Measurements from ENCODE around the gene FAM124A. TPM values are rescaled to one million over a fixed set of nuclear protein-coding genes. Genes with fewer than 3 reads are reported as not detected.

FAM124A gene
- total RNA-seq, 1 donor from 2014 or later: 5.7 TPM

DNA sequence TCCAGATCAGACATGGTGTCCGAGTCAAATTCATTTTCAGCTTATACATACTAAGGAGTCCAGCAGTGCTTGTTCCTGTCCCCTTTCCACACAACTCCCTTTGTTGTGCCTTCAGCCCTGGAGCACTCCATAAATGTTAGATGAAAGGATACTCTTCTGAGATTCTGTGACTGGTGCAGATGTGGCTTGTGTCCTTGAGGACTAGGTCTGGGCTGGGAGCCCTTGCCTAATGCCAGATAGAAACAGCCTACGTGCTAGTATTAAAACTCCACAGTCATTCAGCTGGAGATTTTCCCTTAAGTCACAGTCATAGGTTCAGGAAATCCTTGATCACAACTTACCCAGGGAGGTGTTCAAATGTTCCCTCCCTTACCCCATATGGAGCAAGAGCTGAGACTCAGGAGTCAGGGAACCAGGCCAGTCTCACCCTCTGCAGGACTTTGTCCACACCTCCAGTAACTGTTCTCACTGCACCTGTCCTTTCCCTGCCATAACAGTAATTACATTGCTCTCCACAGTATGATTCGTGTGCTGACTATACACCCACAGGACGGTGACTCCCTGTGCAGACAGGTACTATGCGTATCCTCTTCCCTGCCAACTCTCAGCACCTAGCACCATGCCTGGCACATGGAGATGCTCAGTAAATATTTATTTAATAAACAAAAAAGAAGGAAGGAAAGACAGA is 101.8 kb downstream of the FAM124A start:
- TF ChIP-seq, protein P1, sequence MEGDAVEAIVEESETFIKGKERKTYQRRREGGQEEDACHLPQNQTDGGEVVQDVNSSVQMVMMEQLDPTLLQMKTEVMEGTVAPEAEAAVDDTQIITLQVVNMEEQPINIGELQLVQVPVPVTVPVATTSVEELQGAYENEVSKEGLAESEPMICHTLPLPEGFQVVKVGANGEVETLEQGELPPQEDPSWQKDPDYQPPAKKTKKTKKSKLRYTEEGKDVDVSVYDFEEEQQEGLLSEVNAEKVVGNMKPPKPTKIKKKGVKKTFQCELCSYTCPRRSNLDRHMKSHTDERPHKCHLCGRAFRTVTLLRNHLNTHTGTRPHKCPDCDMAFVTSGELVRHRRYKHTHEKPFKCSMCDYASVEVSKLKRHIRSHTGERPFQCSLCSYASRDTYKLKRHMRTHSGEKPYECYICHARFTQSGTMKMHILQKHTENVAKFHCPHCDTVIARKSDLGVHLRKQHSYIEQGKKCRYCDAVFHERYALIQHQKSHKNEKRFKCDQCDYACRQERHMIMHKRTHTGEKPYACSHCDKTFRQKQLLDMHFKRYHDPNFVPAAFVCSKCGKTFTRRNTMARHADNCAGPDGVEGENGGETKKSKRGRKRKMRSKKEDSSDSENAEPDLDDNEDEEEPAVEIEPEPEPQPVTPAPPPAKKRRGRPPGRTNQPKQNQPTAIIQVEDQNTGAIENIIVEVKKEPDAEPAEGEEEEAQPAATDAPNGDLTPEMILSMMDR (IDR thresholded peaks at IDR 0.05; ENCODE audit: borderline replicate concordance): no peak
- Histone ChIP-seq H3K27ac (replicated peaks) (no peak overlapping the region), H3K4me3 (no peak overlapping the region), H3K9me3 (replicated peaks) (no peaks in the 10 kb centered on the region), H3K4me1 (no peaks in the 10 kb centered on the region), H3K36me3 (no peaks in the 10 kb centered on the region), H3K27me3 (ENCODE audit: low read depth) (no peaks in the 10 kb centered on the region)
- no peak for DNase-seq
- intact Hi-C loops (cut with micrococcal nuclease): no loop called here

DNA sequence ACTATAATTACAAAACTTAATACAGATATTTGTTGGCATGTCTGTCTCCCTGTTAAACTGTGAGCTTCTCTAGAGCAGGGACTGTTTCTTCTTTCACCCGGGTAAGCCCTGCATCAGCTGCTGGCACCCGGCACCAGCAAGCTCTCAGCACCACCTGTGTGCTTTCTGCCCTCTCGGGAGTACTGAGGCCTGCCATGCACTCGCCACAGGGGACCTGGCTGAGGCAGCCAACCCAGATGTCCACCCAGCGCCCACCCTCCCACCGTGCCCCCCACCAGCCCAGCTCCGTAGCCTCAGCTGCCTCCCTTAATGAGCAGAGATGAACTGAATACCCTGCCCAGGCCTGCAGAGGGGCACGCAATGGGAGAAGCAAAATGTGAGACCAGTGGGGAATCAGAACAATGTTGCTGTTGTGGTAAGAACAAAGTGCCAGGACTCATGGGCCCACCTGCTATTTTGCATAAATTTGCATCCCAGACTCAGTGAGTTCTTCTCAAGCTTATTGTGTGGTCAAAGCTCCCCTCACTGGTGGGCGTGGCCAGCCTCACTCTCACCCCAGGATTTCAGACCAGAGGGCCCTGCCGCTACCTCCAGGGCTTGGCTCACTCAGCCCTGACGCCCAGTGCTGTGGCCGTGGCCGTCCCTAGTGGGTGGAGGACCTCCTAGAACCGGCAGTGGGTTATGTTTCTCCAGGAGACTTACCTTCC is 102.7 kb downstream of the FAM124A start:
- Histone ChIP-seq H3K4me3 (no peak overlapping the region), H3K27ac (replicated peaks) (no peak overlapping the region), H3K27me3 (ENCODE audit: low read depth) (no peaks in the 10 kb centered on the region), H3K36me3 (no peaks in the 10 kb centered on the region), H3K4me1 (no peaks in the 10 kb centered on the region), H3K9me3 (replicated peaks) (no peaks in the 10 kb centered on the region)
- DNase-seq: no peak
- intact Hi-C loops (cut with micrococcal nuclease): no loop called here
- TF ChIP-seq, protein P1 (IDR thresholded peaks at IDR 0.05; ENCODE audit: borderline replicate concordance): no peak

DNA sequence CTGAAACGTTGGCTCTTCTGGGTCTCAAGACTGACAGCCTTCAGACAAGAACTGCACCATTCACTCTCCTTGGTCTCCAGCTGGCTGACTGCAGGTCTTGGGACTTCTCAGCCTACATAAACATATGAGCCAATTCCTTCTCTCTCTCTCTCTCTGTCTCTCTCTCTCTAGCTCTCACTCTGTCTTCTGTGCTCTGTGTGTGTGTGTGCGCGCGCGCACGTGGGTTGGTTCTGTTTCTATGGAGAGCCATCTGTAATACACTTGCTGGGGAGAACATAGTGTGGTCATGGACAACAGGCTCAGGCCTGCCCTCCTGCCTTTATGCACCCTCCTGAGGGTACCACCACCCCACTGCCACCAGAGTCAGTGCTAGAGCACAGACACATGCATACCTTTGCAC is 103.6 kb downstream of the FAM124A start:
- intact Hi-C loops (cut with micrococcal nuclease): no loop called here
- no peak for DNase-seq
- Histone ChIP-seq H3K4me1 (no peaks in the 10 kb centered on the region), H3K27me3 (ENCODE audit: low read depth) (no peaks in the 10 kb centered on the region), H3K36me3 (no peaks in the 10 kb centered on the region), H3K9me3 (replicated peaks) (no peaks in the 10 kb centered on the region), H3K27ac (replicated peaks) (no peak overlapping the region), H3K4me3 (no peak overlapping the region)
- TF ChIP-seq, protein P1 (IDR thresholded peaks at IDR 0.05; ENCODE audit: borderline replicate concordance): no peak

DNA sequence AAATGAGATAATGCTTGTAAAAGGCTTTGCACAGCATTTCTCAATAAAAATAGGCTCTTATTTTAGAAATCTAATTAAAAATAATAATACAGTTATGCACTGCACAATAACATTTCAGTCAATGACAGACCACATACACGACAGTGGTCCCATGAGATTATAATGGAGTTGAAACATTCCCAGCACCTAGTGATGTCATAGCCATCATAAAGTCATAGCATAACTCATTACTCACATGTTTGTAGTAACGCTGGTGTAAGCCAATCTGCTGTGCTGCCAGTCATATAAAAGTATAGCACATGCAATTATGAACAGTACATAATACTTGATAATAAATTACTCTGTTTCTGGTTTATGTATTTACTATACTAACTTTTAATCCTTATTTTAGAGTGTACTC is 104.6 kb downstream of the FAM124A start:
- Histone ChIP-seq H3K27ac (replicated peaks) (no peak overlapping the region), H3K27me3 (ENCODE audit: low read depth) (no peaks in the 10 kb centered on the region), H3K4me3 (no peak overlapping the region), H3K9me3 (replicated peaks) (no peaks in the 10 kb centered on the region), H3K4me1 (no peaks in the 10 kb centered on the region), H3K36me3 (no peaks in the 10 kb centered on the region)
- no peak for DNase-seq
- intact Hi-C loops (cut with micrococcal nuclease): no loop called here
- TF ChIP-seq, protein P1 (IDR thresholded peaks at IDR 0.05; ENCODE audit: borderline replicate concordance): no peak

- Histone ChIP-seq H3K4me3 (no peak overlapping the region), H3K4me1 (no peaks in the 10 kb centered on the region), H3K36me3 (no peaks in the 10 kb centered on the region), H3K9me3 (replicated peaks) (no peaks in the 10 kb centered on the region), H3K27me3 (ENCODE audit: low read depth) (no peaks in the 10 kb centered on the region), H3K27ac (replicated peaks) (no peak overlapping the region)
- TF ChIP-seq, protein P1 (IDR thresholded peaks at IDR 0.05; ENCODE audit: borderline replicate concordance): no peak
- DNase-seq: no peak
- intact Hi-C loops (cut with micrococcal nuclease): no loop called here
Observed at GRCh38 chr13:51327961-51328360, 105.8 kb downstream of the FAM124A start.
